Vagina (tissue), 2 donors: Measurements from ENCODE around the gene RASGRP1.

ENCODE experiments used
- POLR2A ChIP-seq, 2 donors: fragments of 450-650 bp; IDR thresholded peaks; one replicate each; pipeline ENCODE4 v1.6.1; 2017; ENCODE audit warnings: antibody characterized with exemption in 2 of 2, mild to moderate bottlenecking in 2 of 2, moderate library complexity in 2 of 2
- TF ChIP-seq, protein P1 (sequence below), 3 experiments: fragments of 450-650 bp in 2 of 3; fragments of 200-600 bp in 1 of 3; sonication (generic) in 1 of 3; IDR thresholded peaks; one replicate each; pipeline ENCODE4 v1.5.1; 2017 to 2019; ENCODE audit warnings: antibody characterized with exemption in 3 of 3, mild to moderate bottlenecking in 2 of 3, moderate library complexity in 2 of 3

DNA sequence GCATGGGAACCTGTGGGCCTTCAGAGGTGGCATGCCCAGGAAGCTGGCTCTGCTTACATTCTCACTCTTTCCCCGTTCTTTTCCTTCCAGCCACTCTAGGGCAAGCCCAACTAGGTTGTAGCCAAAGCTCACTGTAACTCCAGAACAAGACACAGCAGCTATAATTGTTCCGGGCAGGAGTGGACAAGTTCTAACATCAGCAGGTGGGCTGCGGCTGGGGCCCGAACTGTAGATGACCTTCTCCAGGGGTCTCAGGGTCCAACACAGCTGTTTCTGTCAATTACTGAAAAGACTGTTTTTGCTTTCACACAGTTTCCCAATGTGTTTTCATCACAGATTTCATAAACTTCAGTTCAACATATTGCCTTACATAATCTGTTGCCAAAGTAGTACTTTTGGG lies 11.5 kb downstream of the RASGRP1 start:
- TF ChIP-seq, protein P1, sequence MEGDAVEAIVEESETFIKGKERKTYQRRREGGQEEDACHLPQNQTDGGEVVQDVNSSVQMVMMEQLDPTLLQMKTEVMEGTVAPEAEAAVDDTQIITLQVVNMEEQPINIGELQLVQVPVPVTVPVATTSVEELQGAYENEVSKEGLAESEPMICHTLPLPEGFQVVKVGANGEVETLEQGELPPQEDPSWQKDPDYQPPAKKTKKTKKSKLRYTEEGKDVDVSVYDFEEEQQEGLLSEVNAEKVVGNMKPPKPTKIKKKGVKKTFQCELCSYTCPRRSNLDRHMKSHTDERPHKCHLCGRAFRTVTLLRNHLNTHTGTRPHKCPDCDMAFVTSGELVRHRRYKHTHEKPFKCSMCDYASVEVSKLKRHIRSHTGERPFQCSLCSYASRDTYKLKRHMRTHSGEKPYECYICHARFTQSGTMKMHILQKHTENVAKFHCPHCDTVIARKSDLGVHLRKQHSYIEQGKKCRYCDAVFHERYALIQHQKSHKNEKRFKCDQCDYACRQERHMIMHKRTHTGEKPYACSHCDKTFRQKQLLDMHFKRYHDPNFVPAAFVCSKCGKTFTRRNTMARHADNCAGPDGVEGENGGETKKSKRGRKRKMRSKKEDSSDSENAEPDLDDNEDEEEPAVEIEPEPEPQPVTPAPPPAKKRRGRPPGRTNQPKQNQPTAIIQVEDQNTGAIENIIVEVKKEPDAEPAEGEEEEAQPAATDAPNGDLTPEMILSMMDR (IDR thresholded peaks at IDR 0.05) = no peak
- TF ChIP-seq POLR2A (IDR thresholded peaks at IDR 0.05) = no peak
